CD14-positive monocyte (primary cell): ENCODE measurements around the gene SLC8A2. TPM values are rescaled to one million over a fixed set of nuclear protein-coding genes. Genes with fewer than 3 reads are reported as not detected.

Source experiments
- DNase-seq, 3 donors: peaks; one replicate each; pipeline ENCODE4 v3.0.0-alpha.2; 2011 to 2022
- H2AFZ ChIP-seq: 2 replicates; pipeline ENCODE4 v1.6.0; 2012; ENCODE audit warnings: mild to moderate bottlenecking, low read depth, low read length, inconsistent platforms; ENCODE audit not compliant: insufficient read depth, poor library complexity, severe bottlenecking
- H3K27ac ChIP-seq, 2 donors: 1 replicate in 1 of 2; 2 replicates in 1 of 2; pipeline ENCODE4 v1.5.1; 2012 to 2013; ENCODE audit warnings: low read length in 2 of 2, control low read depth in 1 of 2, inconsistent platforms in 1 of 2, low read depth in 1 of 2, mild to moderate bottlenecking in 1 of 2
- H3K27me3 ChIP-seq, 2 donors: one replicate each; pipeline versions ENCODE4 v1.6.0 to v1.6.1; 2011 to 2013; ENCODE audit warnings: low read length in 2 of 2; ENCODE audit not compliant: control insufficient read depth in 2 of 2, insufficient read depth in 2 of 2
- H3K36me3 ChIP-seq, 2 donors: replicated peaks in 1 of 2; 1 replicate in 1 of 2; 2 replicates in 1 of 2; pipeline versions ENCODE4 v1.5.1 to v1.6.1; 2012 to 2013; ENCODE audit warnings: low read length in 2 of 2, control low read depth in 1 of 2, inconsistent platforms in 1 of 2, mild to moderate bottlenecking in 1 of 2; ENCODE audit not compliant: insufficient read depth in 2 of 2, control insufficient read depth in 1 of 2
- H3K4me1 ChIP-seq, 2 donors: 1 replicate in 1 of 2; 2 replicates in 1 of 2; pipeline versions ENCODE4 v1.5.1 to v1.6.1; 2012 to 2013; ENCODE audit warnings: low read length in 2 of 2, control low read depth in 1 of 2, inconsistent platforms in 1 of 2, mild to moderate bottlenecking in 1 of 2, moderate library complexity in 1 of 2; ENCODE audit not compliant: insufficient read depth in 2 of 2, control insufficient read depth in 1 of 2
- H3K4me2 ChIP-seq: replicated peaks from 2 replicates; pipeline ENCODE3; 2012; ENCODE audit warnings: low read length, moderate library complexity, mild to moderate bottlenecking; ENCODE audit not compliant: poor library complexity, severe bottlenecking; ENCODE audit errors: extremely low read depth
- H3K4me3 ChIP-seq, 3 experiments: fragments of 200-600 bp in 1 of 3; sonication (generic) in 1 of 3; replicated peaks in 1 of 3; 1 replicate in 2 of 3; 2 replicates in 1 of 3; pipeline ENCODE4 v1.5.1; 2011 to 2013; ENCODE audit warnings: low read length in 3 of 3, mild to moderate bottlenecking in 3 of 3, control low read depth in 2 of 3, low read depth in 2 of 3, inconsistent platforms in 1 of 3, moderate library complexity in 1 of 3
- H3K79me2 ChIP-seq: 2 replicates; pipeline ENCODE4 v1.6.0; 2012; ENCODE audit warnings: mild to moderate bottlenecking, control low read depth, inconsistent platforms, low read length, moderate library complexity; ENCODE audit not compliant: insufficient read depth
- H3K9ac ChIP-seq: 2 replicates; pipeline ENCODE4 v1.6.0; 2017; ENCODE audit warnings: low read length, mild to moderate bottlenecking; ENCODE audit not compliant: insufficient read depth, poor library complexity, severe bottlenecking
- H3K9me3 ChIP-seq, 2 donors: replicated peaks in 1 of 2; 1 replicate in 1 of 2; 2 replicates in 1 of 2; pipeline versions ENCODE4 v1.5.1 to v1.6.1; 2012 to 2013; ENCODE audit warnings: low read length in 2 of 2, control low read depth in 1 of 2; ENCODE audit not compliant: control insufficient read depth in 1 of 2, insufficient read depth in 1 of 2
- H4K20me1 ChIP-seq: 2 replicates; pipeline ENCODE4 v1.6.0; 2012; ENCODE audit warnings: mild to moderate bottlenecking, low read length, control low read depth, moderate library complexity; ENCODE audit not compliant: insufficient read depth
- H3K27ac Mint-ChIP-seq, 7 donors: one replicate each; pipeline ENCODE4 v1.8.0; 2020; ENCODE audit warnings: mild to moderate bottlenecking in 7 of 7, mixed read lengths in 7 of 7, moderate library complexity in 6 of 7, inconsistent platforms in 2 of 7
- H3K27me3 Mint-ChIP-seq, 3 donors: one replicate each; pipeline ENCODE4 v1.8.0; 2021 to 2022; ENCODE audit warnings: low read depth in 3 of 3, mild to moderate bottlenecking in 3 of 3, mixed read lengths in 3 of 3, moderate library complexity in 3 of 3, inconsistent platforms in 1 of 3
- H3K36me3 Mint-ChIP-seq, 2 donors: one replicate each; pipeline ENCODE4 v1.8.0; 2020; ENCODE audit warnings: mixed read lengths in 2 of 2, inconsistent platforms in 1 of 2, mild to moderate bottlenecking in 1 of 2
- H3K4me1 Mint-ChIP-seq: one replicate; pipeline ENCODE4 v1.8.0; 2020; ENCODE audit warnings: mild to moderate bottlenecking, mixed read lengths
- H3K4me3 Mint-ChIP-seq, 2 donors: one replicate each; pipeline ENCODE4 v1.8.0; 2020; ENCODE audit warnings: mild to moderate bottlenecking in 2 of 2, mixed read lengths in 2 of 2, moderate library complexity in 1 of 2
- H3K9me3 Mint-ChIP-seq, 7 donors: one replicate each; pipeline ENCODE4 v1.8.0; 2020 to 2022; ENCODE audit warnings: mixed read lengths in 7 of 7, mild to moderate bottlenecking in 6 of 7, moderate library complexity in 6 of 7, inconsistent platforms in 2 of 7
- WGBS: methylation state at CpG from one replicate; pipeline ENCODE4 v1.1.5; 2013; ENCODE audit warnings: missing lambda C conversion rate; ENCODE audit not compliant: insufficient coverage; 5-methylcytosine and 5-hydroxymethylcytosine counted together
- intact Hi-C, 2 donors: fragments of 100-400 bp; cut with micrococcal nuclease; formaldehyde crosslinking; loops; one replicate each; pipeline versions ENCODE4 v1.15.0 to v1.15.1; 2023
- polyA plus RNA-seq, 3 donors: library from polyadenylated mRNA; depleted of rRNA in 1 of 3; unstranded in 2 of 3; stranded (reverse) in 1 of 3; fragments of 300-500 nt in 2 of 3; fragments of >200 nt in 1 of 3; fragmentation: Illumina TruSeq in 2 of 3; gene quantifications; 1 replicate in 2 of 3; 2 replicates in 1 of 3; pipeline ENCODE4 v1.2.3, GENCODE V29; 2012 to 2021
- TF ChIP-seq, protein P1 (sequence below): fragments of 200-600 bp; IDR thresholded peaks from one replicate; pipeline ENCODE4 v1.8.0; 2022; ENCODE audit warnings: antibody characterized with exemption, mild to moderate bottlenecking

Gene SLC8A2
- polyA plus RNA-seq, 3 donors = not detected

DNA sequence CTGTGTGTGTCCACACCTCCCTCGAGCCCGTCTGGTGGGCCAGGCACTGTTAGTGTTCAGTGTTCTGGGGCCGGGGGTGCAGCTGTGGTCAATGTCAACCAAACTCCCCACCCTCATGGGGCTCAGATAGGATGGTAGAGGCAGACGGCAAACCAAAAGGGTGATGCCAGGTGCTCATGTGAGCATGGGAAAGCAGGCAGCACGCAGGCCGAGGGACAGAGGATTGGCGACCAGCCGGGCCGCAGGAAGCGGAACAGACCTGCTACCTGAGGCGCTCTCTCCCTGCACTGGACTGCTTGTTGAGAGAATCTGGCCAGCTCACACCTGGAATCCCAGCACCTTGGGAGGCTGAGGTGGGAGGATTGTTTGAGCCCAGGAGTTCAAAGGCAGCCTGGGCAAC is 93.4 kb downstream of the SLC8A2 start:
- H3K4me3 ChIP-seq = no peak overlapping the region
- TF ChIP-seq, protein P1, sequence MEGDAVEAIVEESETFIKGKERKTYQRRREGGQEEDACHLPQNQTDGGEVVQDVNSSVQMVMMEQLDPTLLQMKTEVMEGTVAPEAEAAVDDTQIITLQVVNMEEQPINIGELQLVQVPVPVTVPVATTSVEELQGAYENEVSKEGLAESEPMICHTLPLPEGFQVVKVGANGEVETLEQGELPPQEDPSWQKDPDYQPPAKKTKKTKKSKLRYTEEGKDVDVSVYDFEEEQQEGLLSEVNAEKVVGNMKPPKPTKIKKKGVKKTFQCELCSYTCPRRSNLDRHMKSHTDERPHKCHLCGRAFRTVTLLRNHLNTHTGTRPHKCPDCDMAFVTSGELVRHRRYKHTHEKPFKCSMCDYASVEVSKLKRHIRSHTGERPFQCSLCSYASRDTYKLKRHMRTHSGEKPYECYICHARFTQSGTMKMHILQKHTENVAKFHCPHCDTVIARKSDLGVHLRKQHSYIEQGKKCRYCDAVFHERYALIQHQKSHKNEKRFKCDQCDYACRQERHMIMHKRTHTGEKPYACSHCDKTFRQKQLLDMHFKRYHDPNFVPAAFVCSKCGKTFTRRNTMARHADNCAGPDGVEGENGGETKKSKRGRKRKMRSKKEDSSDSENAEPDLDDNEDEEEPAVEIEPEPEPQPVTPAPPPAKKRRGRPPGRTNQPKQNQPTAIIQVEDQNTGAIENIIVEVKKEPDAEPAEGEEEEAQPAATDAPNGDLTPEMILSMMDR = no peak
- intact Hi-C loops = no loop called here
- no peak overlapping the region for H2AFZ ChIP-seq
- peaks cover 80 to 88% of the 10 kb centered on the region in 2 donors for H3K36me3 ChIP-seq
- no peaks in the 10 kb centered on the region for H4K20me1 ChIP-seq
- peaks cover 1 to 4% (median 2%) of the 10 kb centered on the region in 3 donors for H3K27me3 Mint-ChIP-seq
- no peak for DNase-seq
- H3K4me1 Mint-ChIP-seq = peaks cover 32% of the 10 kb centered on the region
- no peak overlapping the region for H3K27ac ChIP-seq
- H3K27me3 ChIP-seq = no peaks in the 10 kb centered on the region
- WGBS = 96% methylated on average over 7 of the region's 11 CpGs
- H3K79me2 ChIP-seq = no peaks in the 10 kb centered on the region
- H3K27ac Mint-ChIP-seq = peak overlapping the region in 2 of 7 donors; percentile 38 to 83
- no peak overlapping the region for H3K9ac ChIP-seq
- H3K4me2 ChIP-seq = no peak overlapping the region
- H3K9me3 Mint-ChIP-seq = peaks cover 0 to 2% (median 0%) of the 10 kb centered on the region in 7 donors
- H3K36me3 Mint-ChIP-seq = peaks cover 75 to 94% of the 10 kb centered on the region in 2 donors
- H3K9me3 ChIP-seq = no peaks in the 10 kb centered on the region
- H3K4me1 ChIP-seq = peaks cover 31 to 41% of the 10 kb centered on the region in 2 donors
- no peak overlapping the region for H3K4me3 Mint-ChIP-seq

Other genes with a start within 250 kb of the SLC8A2 start
- 10 to 100 TPM in 1 of 3 donors, 1 to 10 TPM in 2; 2.5 to 17.4 (median 4.8) TPM for gene BBC3, start 240.7 kb downstream of the SLC8A2 start, polyA plus RNA-seq
- gene CCDC9, start 215.4 kb downstream of the SLC8A2 start, polyA plus RNA-seq = 1 to 10 TPM; 6.3 to 10.0 (median 7.6) TPM
- 1 to 10 TPM; 6.2 to 7.3 (median 6.5) TPM for gene INAFM1, start 197.0 kb downstream of the SLC8A2 start, polyA plus RNA-seq
- 1,000 to 10,000 TPM in 1 of 3 donors, 100 to 1,000 TPM in 2; 143 to 1,132 (median 320) TPM for gene C5AR1, start 162.0 kb downstream of the SLC8A2 start, polyA plus RNA-seq
- gene C5AR2, start 139.7 kb downstream of the SLC8A2 start, polyA plus RNA-seq = 10 to 100 TPM in 1 of 3 donors, 1 to 10 TPM in 2; 2.4 to 46.9 (median 4.3) TPM
- 10 to 100 TPM in 1 of 3 donors, 1 to 10 TPM in 2; 3.4 to 34.4 (median 3.8) TPM for gene DHX34, start 122.6 kb downstream of the SLC8A2 start, polyA plus RNA-seq
- gene MEIS3, start 52.4 kb downstream of the SLC8A2 start, polyA plus RNA-seq = not detected
- gene KPTN, start 12.3 kb upstream of the SLC8A2 start, polyA plus RNA-seq = 1 to 10 TPM; 9.5 to 9.7 (median 9.5) TPM
- gene NAPA, start 43.2 kb upstream of the SLC8A2 start, polyA plus RNA-seq = 100 to 1,000 TPM in 2 of 3 donors, 10 to 100 TPM in 1; 77.5 to 135 (median 111) TPM
- gene ZNF541, start 101.3 kb upstream of the SLC8A2 start, polyA plus RNA-seq = not detected
- gene BICRA, start 137.2 kb upstream of the SLC8A2 start, polyA plus RNA-seq = 1 to 10 TPM in 1 of 3 donors, under 1 TPM in 1, not detected in 1; 0.08 to 4.6 TPM
- gene EHD2, start 241.5 kb upstream of the SLC8A2 start, polyA plus RNA-seq = not detected